GM18909 (cell line): Measurements from ENCODE around the gene NTRK2.
"Not testable (repeated sequence)": the region's sequence is repeated elsewhere in the genome, so short reads cannot be mapped to it uniquely, and the experiment has no call there.

Source experiments
- ATAC-seq: cut with Tn5 transposase; IDR thresholded peaks from one replicate; pipeline ENCODE4 v1.9.1; 2021; ENCODE audit warnings: mild to moderate bottlenecking; ENCODE audit not compliant: unreplicated experiment, poor library complexity

NTRK2 gene

GRCh38 chr9:84871983-84872382 lies 202.5 kb downstream of the NTRK2 start:
- no peak for ATAC-seq

- no peak for ATAC-seq
These were observed 204.5 kb downstream of the NTRK2 start for GRCh38 chr9:84874022-84874421.

GRCh38 chr9:84874596-84874995 lies 205.1 kb downstream of the NTRK2 start:
- no peak for ATAC-seq

GRCh38 chr9:84875193-84875592 lies 205.7 kb downstream of the NTRK2 start:
- no peak for ATAC-seq

GRCh38 chr9:84879631-84880030 lies 210.1 kb downstream of the NTRK2 start:
- ATAC-seq: no peak

GRCh38 chr9:84880835-84881234 lies 211.3 kb downstream of the NTRK2 start:
- ATAC-seq: no peak

- no peak for ATAC-seq
These were observed 217.3 kb downstream of the NTRK2 start for GRCh38 chr9:84886866-84887265.

GRCh38 chr9:84891924-84892323 lies 222.4 kb downstream of the NTRK2 start:
- ATAC-seq: no peak

- no peak for ATAC-seq
These were observed 224.0 kb downstream of the NTRK2 start for GRCh38 chr9:84893419-84894128.

GRCh38 chr9:84894859-84895258 lies 225.3 kb downstream of the NTRK2 start:
- ATAC-seq: no peak

- ATAC-seq: no peak
These were observed 228.0 kb downstream of the NTRK2 start for GRCh38 chr9:84897362-84898094.

- ATAC-seq: no peak
These were observed 228.7 kb downstream of the NTRK2 start for GRCh38 chr9:84898188-84898587.

GRCh38 chr9:84898618-84899017 lies 229.1 kb downstream of the NTRK2 start:
- not testable (repeated sequence) for ATAC-seq

GRCh38 chr9:84899326-84899725 lies 229.8 kb downstream of the NTRK2 start:
- ATAC-seq: no peak

GRCh38 chr9:84900421-84900820 lies 230.9 kb downstream of the NTRK2 start:
- no peak for ATAC-seq

GRCh38 chr9:84903963-84904362 lies 234.4 kb downstream of the NTRK2 start:
- no peak for ATAC-seq

- ATAC-seq: no peak
These were observed 247.2 kb downstream of the NTRK2 start for GRCh38 chr9:84916769-84917168.

- ATAC-seq: no peak
These were observed 248.0 kb downstream of the NTRK2 start for GRCh38 chr9:84917366-84918070.

GRCh38 chr9:84919440-84919839 lies 249.9 kb downstream of the NTRK2 start:
- ATAC-seq: no peak

- no peak for ATAC-seq
These were observed 251.6 kb downstream of the NTRK2 start for GRCh38 chr9:84921175-84921574.

- ATAC-seq: no peak
These were observed 252.5 kb downstream of the NTRK2 start for GRCh38 chr9:84922051-84922450.
